Measurements from ENCODE around the gene DNAH2.

DNA sequence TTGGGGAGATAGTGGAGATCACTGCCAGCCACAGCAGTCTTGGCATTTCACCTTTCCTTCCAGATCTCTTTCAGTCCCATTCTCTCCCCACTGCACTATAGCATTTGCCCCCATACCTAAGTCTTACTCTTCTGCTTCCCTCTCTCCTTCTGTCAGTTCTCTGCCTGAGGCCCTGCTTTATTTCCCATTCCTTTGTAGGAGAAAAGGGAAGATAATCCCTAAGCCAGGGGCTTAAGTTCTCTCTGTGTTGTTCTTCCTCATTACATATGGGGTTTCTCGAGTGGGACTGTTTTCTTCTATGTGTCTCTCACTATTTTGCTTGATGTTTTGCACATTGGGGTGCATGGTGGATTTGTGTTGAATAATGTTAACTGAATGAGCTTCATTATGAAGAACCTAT, 122.9 kb downstream of the DNAH2 start:
- TF ChIP-seq CTCF (IDR thresholded peaks at IDR 0.05) (no peak), POLR2A (IDR thresholded peaks at IDR 0.05) (no peak), POLR2AphosphoS5 (IDR thresholded peaks at IDR 0.05) (no peak), EP300 (IDR thresholded peaks at IDR 0.05) (no peak)
